Gastrocnemius medialis (tissue), 4 donors: ENCODE results near the gene RAB12. TPM values are rescaled to one million over a fixed set of nuclear protein-coding genes. Genes with fewer than 3 reads are reported as not detected.

Source experiments
- ATAC-seq, 2 donors: fragments of 150-250 bp; one replicate each; pipeline ENCODE4 v1.9.1; 2016
- DNase-seq, 2 donors: peaks; one replicate each; pipeline ENCODE4 v3.0.0-alpha.2; 2019
- H3K27ac ChIP-seq, 4 donors: fragments of 200-600 bp; sonication (generic); 1 replicate in 1 of 4; 2 replicates in 3 of 4; pipeline ENCODE4 v1.5.1; 2016 to 2018; ENCODE audit warnings: mild to moderate bottlenecking in 2 of 4, moderate library complexity in 1 of 4
- H3K27me3 ChIP-seq, 3 donors: fragments of 200-600 bp; sonication (generic) in 2 of 3; 1 replicate in 1 of 3; 2 replicates in 2 of 3; pipeline versions ENCODE4 v1.5.1 to v1.6.0; 2016 to 2019; ENCODE audit warnings: mild to moderate bottlenecking in 1 of 3, moderate library complexity in 1 of 3
- H3K36me3 ChIP-seq, 2 donors: fragments of 200-600 bp; sonication (generic) in 1 of 2; one replicate each; pipeline ENCODE4 v1.5.1; 2017 to 2018
- H3K4me1 ChIP-seq, 2 donors: fragments of 200-600 bp; sonication (generic) in 1 of 2; one replicate each; pipeline ENCODE4 v1.5.1; 2016 to 2017; ENCODE audit warnings: mild to moderate bottlenecking in 2 of 2
- H3K4me3 ChIP-seq, 4 donors: fragments of 200-600 bp; sonication (generic) in 3 of 4; 1 replicate in 1 of 4; 2 replicates in 3 of 4; pipeline ENCODE4 v1.5.1; 2016 to 2019; ENCODE audit warnings: mild to moderate bottlenecking in 2 of 4
- H3K9me3 ChIP-seq, 3 donors: fragments of 200-600 bp; sonication (generic) in 2 of 3; 1 replicate in 1 of 3; 2 replicates in 2 of 3; pipeline ENCODE4 v1.5.1; 2016 to 2019
- CTCF ChIP-seq, 5 experiments: fragments of 450-650 bp in 3 of 5; fragments of 200-600 bp in 2 of 5; sonication (generic) in 2 of 5; IDR thresholded peaks in 4 of 5; conservative IDR thresholded peaks in 1 of 5; 1 replicate in 4 of 5; 2 replicates in 1 of 5; pipeline ENCODE4 v1.5.1; 2016 to 2019; ENCODE audit warnings: antibody characterized with exemption in 5 of 5, mild to moderate bottlenecking in 3 of 5, moderate library complexity in 3 of 5
- POLR2A ChIP-seq, 2 donors: fragments of 450-650 bp; IDR thresholded peaks; one replicate each; pipeline ENCODE4 v1.6.1; 2017; ENCODE audit warnings: antibody characterized with exemption in 2 of 2, mild to moderate bottlenecking in 2 of 2, moderate library complexity in 2 of 2
- in situ Hi-C, 4 donors: fragments of 200-750 bp; cut with MboI; loops; one replicate each; pipeline versions ENCODE4 v1.15.0 to v1.8.0; 2017; ENCODE audit warnings: low sequenced_read_pairs in 4 of 4
- intact Hi-C: fragments of 100-400 bp; cut with DNase I; formaldehyde crosslinking; loops from one replicate; pipeline ENCODE4 v1.15.1; 2023; ENCODE audit warnings: low total_unique reads
- total RNA-seq, 4 donors: library from RNA; depleted of rRNA; stranded (reverse); fragments of >200 nt; gene quantifications; one replicate each; pipeline versions ENCODE4 v1.1.0 to v1.2.3, GENCODE V29; 2016

The RAB12 gene
- total RNA-seq, 4 donors from 2014 or later = 152 to 243 (median 213) TPM

- peak overlapping the region; percentile 90 to 97 (median 94) for H3K27ac ChIP-seq
- peaks cover 52 to 59% of the 10 kb centered on the region in 2 donors for H3K4me1 ChIP-seq
- H3K4me3 ChIP-seq = peak overlapping the region; percentile 84 to 98 (median 93)
- intact Hi-C loops (loop anchor here (2.0 to 10.0 kb wide), 5 partner anchors 13 to 1865 kb away; partner anchors contain the start of gene ANKRD12), in situ Hi-C loops (loop anchor here in 1 of 4 donors (25.0 kb wide), 1 partner anchor 1373 kb away; the partner anchor contains the start of gene LRRC30)
- H3K9me3 ChIP-seq = no peaks in the 10 kb centered on the region
- no peak for TF ChIP-seq POLR2A (IDR thresholded peaks at IDR 0.05)
- TF ChIP-seq CTCF (IDR thresholded peaks at IDR 0.05 in 4 of 5, conservative IDR thresholded peaks at IDR 0.05 in 1 of 5) = no peak
- peak in 1 of 2 donors; percentile 7 for ATAC-seq
- no peaks in the 10 kb centered on the region for H3K27me3 ChIP-seq
- peaks cover 0 to 7% of the 10 kb centered on the region in 2 donors for H3K36me3 ChIP-seq
- DNase-seq = no peak
Measured at GRCh38 chr18:8609659-8610458, 622 bp downstream of the RAB12 start.

DNA sequence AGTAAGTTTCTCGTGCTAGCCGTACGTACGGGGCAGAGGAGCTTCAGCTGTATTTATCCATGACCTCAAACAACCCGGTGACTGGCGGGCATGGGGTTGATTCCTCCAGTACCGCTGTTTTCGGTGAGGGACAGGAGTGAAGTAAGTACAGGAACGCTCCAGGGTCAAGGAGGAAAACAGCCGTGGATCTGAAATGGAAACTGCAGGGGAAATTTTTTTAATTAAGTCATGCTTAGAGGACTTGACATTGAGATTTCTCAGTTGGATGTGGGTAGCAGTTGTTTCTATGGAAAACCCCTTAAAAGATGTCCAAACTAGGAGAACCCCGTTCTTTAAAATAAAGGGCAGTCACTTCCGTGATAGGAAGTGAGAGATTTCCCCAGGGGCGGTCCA, 1.2 kb downstream of the RAB12 start:
- ATAC-seq (peak; percentile 51), DNase-seq (peak; percentile 54 to 71)
- no peaks in the 10 kb centered on the region for H3K9me3 ChIP-seq
- H3K4me3 ChIP-seq = peak overlapping the region; percentile 84 to 98 (median 93)
- intact Hi-C loops = loop anchor here (10.0 kb wide), 1 partner anchor 1866 kb away; no protein-coding TSS in a partner anchor
- in situ Hi-C loops = loop anchor here in 1 of 4 donors (25.0 kb wide), 1 partner anchor 1373 kb away; the partner anchor contains the start of gene LRRC30
- H3K4me1 ChIP-seq = peaks cover 58 to 65% of the 10 kb centered on the region in 2 donors
- peak overlapping the region; percentile 90 to 97 (median 94) for H3K27ac ChIP-seq
- no peaks in the 10 kb centered on the region for H3K27me3 ChIP-seq
- H3K36me3 ChIP-seq = peaks cover 0 to 7% of the 10 kb centered on the region in 2 donors
- TF ChIP-seq CTCF (IDR thresholded peaks at IDR 0.05 in 4 of 5, conservative IDR thresholded peaks at IDR 0.05 in 1 of 5) (no peak), POLR2A (IDR thresholded peaks at IDR 0.05) (peak in 1 of 2 donors; percentile 19)

DNA sequence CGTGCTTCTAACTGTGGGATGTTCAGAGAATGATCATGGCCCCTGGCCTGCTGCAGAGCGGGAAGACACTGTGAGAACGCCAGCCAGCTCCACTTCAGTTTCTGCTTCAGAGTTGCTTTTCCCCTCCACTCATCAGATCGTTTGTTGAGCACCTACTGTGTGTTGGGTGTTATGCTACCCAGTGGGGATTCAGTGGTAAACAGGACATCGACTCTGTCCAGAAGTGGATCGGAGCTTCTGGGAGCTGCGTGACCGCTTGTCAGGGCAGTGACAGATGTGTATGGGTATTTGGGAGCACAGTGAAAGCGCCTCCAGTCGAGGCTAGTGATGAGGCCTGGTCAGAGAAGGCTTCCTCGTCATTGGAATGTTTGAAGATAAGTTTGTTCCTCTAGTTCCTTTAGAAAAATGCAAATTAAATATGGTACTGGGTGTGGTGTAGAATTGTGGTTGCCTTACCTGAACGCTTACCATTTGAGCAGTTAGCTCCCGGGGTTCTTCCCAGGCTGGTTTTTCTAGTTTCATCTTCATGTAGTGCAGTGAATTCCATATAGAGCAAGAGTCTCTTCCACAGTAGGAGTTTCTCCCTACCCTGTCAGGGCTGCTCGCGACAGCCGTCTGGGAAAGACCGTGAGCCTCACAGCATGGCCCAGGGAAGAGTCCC, 2.8 kb downstream of the RAB12 start:
- peaks cover 0 to 7% of the 10 kb centered on the region in 2 donors for H3K36me3 ChIP-seq
- peaks cover 74 to 81% of the 10 kb centered on the region in 2 donors for H3K4me1 ChIP-seq
- peak overlapping the region; percentile 90 to 97 (median 94) for H3K27ac ChIP-seq
- no peak for TF ChIP-seq POLR2A (IDR thresholded peaks at IDR 0.05)
- no peak for TF ChIP-seq CTCF (IDR thresholded peaks at IDR 0.05 in 4 of 5, conservative IDR thresholded peaks at IDR 0.05 in 1 of 5)
- ATAC-seq (no peak), DNase-seq (no peak)
- H3K27me3 ChIP-seq = no peaks in the 10 kb centered on the region
- intact Hi-C loops = loop anchor here (10.0 kb wide), 1 partner anchor 1867 kb away; no protein-coding TSS in a partner anchor
- in situ Hi-C loops = loop anchor here in 1 of 4 donors (25.0 kb wide), 1 partner anchor 1375 kb away; the partner anchor contains the start of gene LRRC30
- peak overlapping the region; percentile 84 to 98 (median 93) for H3K4me3 ChIP-seq
- H3K9me3 ChIP-seq = no peaks in the 10 kb centered on the region

- intact Hi-C loops = loop anchor here (10.0 kb wide), 1 partner anchor 1870 kb away; no protein-coding TSS in a partner anchor
- H3K27ac ChIP-seq = peak overlapping the region; percentile 90 to 97 (median 94)
- in situ Hi-C loops = loop anchor here in 1 of 4 donors (25.0 kb wide), 1 partner anchor 1378 kb away; the partner anchor contains the start of gene LRRC30
- no peaks in the 10 kb centered on the region for H3K9me3 ChIP-seq
- H3K4me3 ChIP-seq = no peak overlapping the region
- no peaks in the 10 kb centered on the region for H3K27me3 ChIP-seq
- peaks cover 0 to 7% of the 10 kb centered on the region in 2 donors for H3K36me3 ChIP-seq
- no peak for TF ChIP-seq POLR2A (IDR thresholded peaks at IDR 0.05)
- TF ChIP-seq CTCF (IDR thresholded peaks at IDR 0.05 in 4 of 5, conservative IDR thresholded peaks at IDR 0.05 in 1 of 5) = no peak
- DNase-seq (no peak), ATAC-seq (no peak)
- H3K4me1 ChIP-seq = peaks cover 85 to 92% of the 10 kb centered on the region in 2 donors
Measured at GRCh38 chr18:8614875-8615274, 5.6 kb downstream of the RAB12 start.
